HG02588 (cell line): ENCODE data around the gene CELF4.

Experiments
- ATAC-seq: cut with Tn5 transposase; IDR thresholded peaks from one replicate; pipeline ENCODE4 v1.9.1; 2021; ENCODE audit warnings: mild to moderate bottlenecking, moderate library complexity; ENCODE audit not compliant: unreplicated experiment

Gene CELF4

DNA sequence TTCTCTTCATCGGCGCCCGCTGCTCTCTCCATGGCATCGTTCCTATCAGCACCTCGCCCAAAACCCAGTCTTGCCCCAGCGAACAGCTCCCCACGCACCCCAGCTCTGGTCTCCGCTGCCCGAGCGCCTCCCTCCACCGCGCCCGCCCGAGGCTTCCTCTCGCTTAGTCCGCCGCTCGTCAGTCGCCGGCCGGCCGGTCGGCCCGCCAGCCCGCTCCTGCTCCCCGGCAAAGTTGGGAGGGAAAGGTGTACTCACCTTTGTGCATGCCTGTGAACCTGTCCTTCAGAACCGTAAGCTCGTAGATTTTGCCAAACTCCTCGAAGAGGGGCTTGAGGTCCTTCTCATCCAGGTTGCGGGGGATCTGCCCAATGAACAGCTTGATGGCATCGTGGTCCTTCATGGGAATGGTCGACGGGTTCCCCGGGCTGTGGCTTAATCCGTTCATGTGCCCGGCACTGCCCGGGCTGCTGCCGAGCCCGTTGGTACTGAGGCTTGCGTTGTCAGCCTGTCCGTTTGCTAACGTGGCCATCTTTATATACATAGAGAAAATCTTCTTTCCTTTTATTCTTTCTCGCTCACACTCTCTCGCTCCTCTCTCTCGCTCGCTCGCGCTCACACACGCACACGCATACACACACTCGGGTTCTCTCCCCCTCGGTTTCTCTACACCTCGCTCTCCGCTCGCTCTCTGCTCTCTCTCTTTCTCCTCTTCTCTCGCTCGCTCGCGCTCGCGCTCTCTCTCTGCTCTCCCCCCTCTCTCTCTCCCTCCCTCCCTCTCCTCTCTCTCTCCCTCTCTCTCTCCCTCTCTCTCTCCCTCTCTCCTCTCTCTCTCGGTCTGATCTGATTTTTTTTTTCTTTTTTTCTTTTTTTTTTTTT, at the start of gene CELF4:
CELF4 (minus strand) TSS at position 698 of the 876 bp plus-strand sequence.
- no peak for ATAC-seq

DNA sequence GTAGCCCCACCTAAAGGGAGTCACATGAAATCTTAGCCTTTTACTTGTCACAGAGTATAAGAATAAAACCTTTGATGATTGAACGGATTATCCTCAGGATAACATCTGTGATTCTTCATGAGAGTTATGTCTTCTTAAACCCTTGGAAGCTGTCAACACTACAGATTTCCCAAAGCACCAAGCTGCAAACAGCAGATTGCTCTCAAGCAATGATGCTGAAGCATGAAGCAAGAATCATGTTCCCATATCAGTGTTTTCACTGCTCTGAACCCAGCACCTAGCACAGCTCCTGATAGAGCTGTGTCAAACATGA, 47.6 kb upstream of the CELF4 start:
- no peak for ATAC-seq

DNA sequence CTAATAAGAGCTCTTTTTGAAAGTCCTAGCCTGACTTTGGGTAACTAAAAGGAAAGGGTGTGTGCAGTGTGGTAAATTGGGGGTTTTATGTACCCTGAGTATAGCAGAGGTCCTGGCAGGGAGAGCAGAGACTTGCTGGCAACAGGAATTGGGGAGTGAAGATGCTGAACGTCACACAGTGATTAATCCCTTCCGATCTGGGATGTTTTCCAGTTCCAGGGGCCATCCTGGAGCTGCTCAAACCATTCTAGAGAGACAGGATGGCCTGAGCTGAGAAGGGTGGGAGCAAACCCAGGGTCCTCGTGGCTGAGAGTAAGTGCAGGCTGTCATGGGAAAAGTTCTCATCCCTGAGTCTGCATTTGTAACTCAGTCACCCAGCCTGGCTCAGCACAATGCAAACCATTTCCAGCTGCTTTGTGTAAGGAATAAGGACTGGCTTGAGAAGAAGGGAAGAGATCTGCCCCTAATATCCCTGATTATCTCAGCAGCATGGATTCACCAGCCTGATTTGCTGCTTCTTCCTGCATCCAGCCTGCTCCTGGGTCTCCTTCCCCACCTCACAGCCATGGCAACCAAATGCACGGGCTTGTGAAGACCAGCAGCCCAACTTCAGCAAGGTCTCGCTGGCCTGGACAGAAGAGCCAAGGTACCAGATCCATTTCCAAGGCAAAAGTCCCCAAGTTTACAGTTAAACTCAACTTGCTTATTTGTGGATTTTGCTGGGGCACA, 47.1 kb upstream of the CELF4 start:
- ATAC-seq: no peak

GRCh38 chr18:37611614-37612279, 46.1 kb upstream of the CELF4 start:
- ATAC-seq: no peak

GRCh38 chr18:37608876-37609275, 43.3 kb upstream of the CELF4 start:
- ATAC-seq: no peak

DNA sequence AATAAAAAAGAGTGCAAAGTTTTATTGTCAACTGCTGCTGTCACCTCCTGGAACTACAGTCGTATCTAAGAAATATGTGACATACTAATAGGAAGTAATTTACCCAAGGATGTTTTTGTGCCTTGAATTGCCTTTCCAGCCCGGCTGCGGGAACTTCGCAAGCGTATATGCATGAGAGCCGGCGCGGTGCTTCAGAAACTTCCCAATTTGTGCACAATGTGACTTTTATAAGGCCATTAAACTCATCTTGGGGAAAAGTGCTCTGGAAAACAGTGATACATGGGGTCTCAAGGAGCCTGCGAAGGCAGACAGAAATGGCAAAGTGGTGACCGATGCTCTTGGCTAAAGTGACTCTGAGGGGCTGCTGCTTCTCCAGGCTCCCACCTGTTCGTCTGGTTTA, 41.7 kb upstream of the CELF4 start:
- no peak for ATAC-seq

DNA sequence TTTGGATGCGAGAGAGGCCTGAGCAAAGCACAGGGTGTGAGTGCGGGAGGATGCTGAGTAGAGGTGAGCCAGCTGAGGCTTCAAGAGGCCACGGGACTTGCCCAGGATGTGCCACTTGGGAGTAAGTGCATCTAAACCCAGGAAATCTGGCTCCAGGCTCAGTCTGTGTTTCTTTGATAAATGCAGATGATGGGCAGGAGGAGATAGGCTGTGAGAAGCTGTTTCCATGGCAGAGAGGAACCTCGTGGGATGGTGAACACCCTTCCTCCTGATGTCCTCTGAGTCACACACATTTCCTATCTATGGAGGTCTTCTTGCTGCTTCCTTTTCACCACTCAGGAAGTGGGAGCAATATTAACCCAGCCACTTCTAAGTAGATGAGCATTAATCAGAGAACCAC, 38.4 kb upstream of the CELF4 start:
- ATAC-seq: no peak

GRCh38 chr18:37598966-37599896, 33.6 kb upstream of the CELF4 start:
- no peak for ATAC-seq

- no peak for ATAC-seq
Observed at GRCh38 chr18:37598396-37598795, 32.8 kb upstream of the CELF4 start.

DNA sequence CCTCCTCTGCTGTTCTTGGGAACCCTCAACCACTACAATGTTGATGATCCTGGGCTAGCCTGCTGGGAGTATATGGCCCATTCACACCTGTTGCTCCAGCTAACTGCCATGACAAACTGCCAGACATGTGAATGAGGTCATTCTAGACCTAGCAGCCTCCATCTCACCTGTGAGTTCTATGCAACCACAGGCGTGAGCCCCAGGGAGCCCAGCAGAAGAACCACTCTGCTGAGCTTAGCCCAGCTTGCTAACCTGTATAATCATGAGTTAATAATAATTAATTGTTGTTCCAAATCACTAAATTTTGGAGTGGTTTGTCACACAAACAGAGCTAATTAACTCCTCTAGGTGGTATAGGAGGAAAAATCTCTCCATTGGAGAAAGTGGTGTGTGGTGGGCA, 24.7 kb upstream of the CELF4 start:
- ATAC-seq: no peak

DNA sequence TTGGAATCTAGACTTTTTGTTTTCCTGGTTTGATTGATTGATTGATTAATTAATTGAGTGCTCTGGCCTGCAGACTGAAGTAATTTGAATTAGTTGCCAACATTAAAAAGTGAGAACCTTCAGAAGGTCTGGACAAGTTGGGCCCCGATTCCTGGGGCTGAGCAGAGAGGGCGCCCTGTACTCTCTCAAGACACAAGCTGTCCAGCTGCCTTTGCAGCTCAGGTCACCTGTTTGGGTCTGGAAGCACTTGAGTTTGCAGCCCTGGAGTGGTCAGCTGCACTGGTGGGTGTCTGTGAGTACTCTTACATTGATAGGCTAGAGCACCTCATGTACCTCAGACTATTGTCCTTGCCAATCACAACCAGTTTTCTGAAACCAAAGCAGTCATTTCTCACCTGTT, 22.7 kb upstream of the CELF4 start:
- no peak for ATAC-seq

DNA sequence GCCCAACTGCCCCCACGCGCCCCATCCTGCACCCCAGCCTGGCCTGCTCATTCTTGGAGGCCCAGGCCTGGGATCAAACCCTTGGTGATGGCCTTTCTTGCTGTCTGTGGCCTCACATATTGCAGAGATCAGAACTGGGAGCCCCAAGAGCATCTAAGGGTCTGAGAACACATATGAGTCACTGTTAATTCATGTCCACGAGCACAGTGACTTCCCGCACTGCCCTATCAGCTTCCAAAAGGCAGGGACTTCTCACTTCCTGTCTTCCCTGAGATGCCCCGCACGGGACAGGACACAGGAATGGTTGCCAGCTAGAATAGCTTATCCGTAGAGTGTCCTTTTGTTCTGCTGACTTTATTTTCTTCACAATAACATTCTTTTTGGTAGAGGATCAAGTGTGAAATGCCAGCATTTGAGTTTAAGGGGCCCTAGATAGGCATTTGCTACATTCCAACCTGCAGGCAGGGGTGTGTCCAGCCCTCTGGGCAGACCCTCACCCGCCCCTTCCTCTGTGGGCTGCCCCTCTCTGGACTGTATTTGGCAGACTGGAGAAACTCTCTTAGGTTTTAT, 21.1 kb upstream of the CELF4 start:
- ATAC-seq: no peak

- ATAC-seq: no peak
Observed at GRCh38 chr18:37584952-37585695, 19.5 kb upstream of the CELF4 start.

GRCh38 chr18:37584217-37584616, 18.6 kb upstream of the CELF4 start:
- ATAC-seq: no peak

DNA sequence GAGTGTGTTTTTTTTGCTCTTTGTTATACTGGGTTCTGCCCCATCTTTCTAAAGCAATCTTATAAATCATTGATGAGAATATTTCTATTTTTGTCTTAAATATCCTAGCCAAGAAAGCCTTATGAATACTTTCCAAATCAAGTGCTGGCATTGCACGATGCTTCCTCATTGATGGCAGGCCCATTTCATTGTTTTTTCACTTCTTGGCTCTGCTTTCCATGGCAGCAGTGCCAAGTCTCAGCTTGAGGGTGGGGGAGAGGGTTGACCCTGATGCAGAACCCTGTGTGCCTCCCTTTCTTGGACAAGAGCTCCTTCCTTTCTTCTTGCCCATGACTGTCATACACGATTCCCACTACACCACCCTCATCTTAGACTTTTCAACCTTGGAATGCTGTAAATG, 16.7 kb upstream of the CELF4 start:
- ATAC-seq: no peak

GRCh38 chr18:37578886-37579513, 13.4 kb upstream of the CELF4 start:
- ATAC-seq: no peak

GRCh38 chr18:37578182-37578678, 12.6 kb upstream of the CELF4 start:
- no peak for ATAC-seq

GRCh38 chr18:37577051-37577611, 11.5 kb upstream of the CELF4 start:
- no peak for ATAC-seq

GRCh38 chr18:37575646-37576045, 10.0 kb upstream of the CELF4 start:
- no peak for ATAC-seq
